ENCODE measurements around the gene ASB1. TPM values are rescaled to one million over a fixed set of nuclear protein-coding genes. Genes with fewer than 3 reads are reported as not detected.

The ASB1 gene
- total and polyA plus RNA-seq, 2 of the 13 experiments (the other 11 are each of a cell fraction or from before 2014, with no cell fraction given) = 48.6 to 49.2 TPM

GRCh38 chr2:238449909-238450417 is 23.2 kb downstream of the ASB1 start (continued):
- TF ChIP-seq TBX3 (IDR thresholded peaks at IDR 0.05; ENCODE audit: borderline replicate concordance) (peak; percentile 74; the same call in 1 of the 2 replicates), HOXA9 (CRISPR knock-in tag; IDR thresholded peaks at IDR 0.05; ENCODE audit: borderline replicate concordance) (no peak), ZNF773 (CRISPR knock-in tag; IDR thresholded peaks at IDR 0.05; ENCODE audit: borderline replicate concordance) (no peak), ZNF138 (CRISPR knock-in tag; IDR thresholded peaks at IDR 0.05; ENCODE audit: low read depth) (no peak), PHF20 (CRISPR knock-in tag; IDR thresholded peaks at IDR 0.05) (peak; percentile 55; the same call in 1 of the 2 replicates), SKIL (CRISPR knock-in tag; IDR thresholded peaks at IDR 0.05; ENCODE audit: borderline replicate concordance) (peak; percentile 95), ZNF407 (CRISPR knock-in tag; IDR thresholded peaks at IDR 0.05; ENCODE audit: not compliant biosample characterization) (no peak), HCFC1 (IDR thresholded peaks at IDR 0.05; ENCODE audit: low read depth, low read length) (peak; percentile 12), RFXANK (CRISPR knock-in tag; IDR thresholded peaks at IDR 0.05) (peak; percentile 97), ZBTB8A (CRISPR knock-in tag; IDR thresholded peaks at IDR 0.05; ENCODE audit: borderline replicate concordance, low read depth) (no peak), ZFP36 (IDR thresholded peaks at IDR 0.05; ENCODE audit: borderline replicate concordance, low read depth, low read length, partially characterized antibody) (no peak), TP53 (CRISPR knock-in tag; conservative IDR thresholded peaks at IDR 0.05) (0 out of 2 replicates have a peak, but pooled peaks have one; percentile 40), SRSF1 (optimal IDR thresholded peaks at IDR 0.05; ENCODE audit: low read depth, low read length) (no peak)
- TF ChIP-seq, protein P1, sequence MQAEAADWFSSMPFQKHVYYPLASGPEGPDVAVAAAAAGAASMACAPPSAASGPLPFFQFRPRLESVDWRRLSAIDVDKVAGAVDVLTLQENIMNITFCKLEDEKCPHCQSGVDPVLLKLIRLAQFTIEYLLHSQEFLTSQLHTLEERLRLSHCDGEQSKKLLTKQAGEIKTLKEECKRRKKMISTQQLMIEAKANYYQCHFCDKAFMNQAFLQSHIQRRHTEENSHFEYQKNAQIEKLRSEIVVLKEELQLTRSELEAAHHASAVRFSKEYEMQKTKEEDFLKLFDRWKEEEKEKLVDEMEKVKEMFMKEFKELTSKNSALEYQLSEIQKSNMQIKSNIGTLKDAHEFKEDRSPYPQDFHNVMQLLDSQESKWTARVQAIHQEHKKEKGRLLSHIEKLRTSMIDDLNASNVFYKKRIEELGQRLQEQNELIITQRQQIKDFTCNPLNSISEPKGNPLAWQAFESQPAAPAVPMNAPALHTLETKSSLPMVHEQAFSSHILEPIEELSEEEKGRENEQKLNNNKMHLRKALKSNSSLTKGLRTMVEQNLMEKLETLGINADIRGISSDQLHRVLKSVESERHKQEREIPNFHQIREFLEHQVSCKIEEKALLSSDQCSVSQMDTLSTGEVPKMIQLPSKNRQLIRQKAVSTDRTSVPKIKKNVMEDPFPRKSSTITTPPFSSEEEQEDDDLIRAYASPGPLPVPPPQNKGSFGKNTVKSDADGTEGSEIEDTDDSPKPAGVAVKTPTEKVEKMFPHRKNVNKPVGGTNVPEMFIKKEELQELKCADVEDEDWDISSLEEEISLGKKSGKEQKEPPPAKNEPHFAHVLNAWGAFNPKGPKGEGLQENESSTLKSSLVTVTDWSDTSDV (CRISPR knock-in tag; IDR thresholded peaks at IDR 0.05) = no peak; the same call in 1 of the 2 replicates
- TF ChIP-seq, protein P2, sequence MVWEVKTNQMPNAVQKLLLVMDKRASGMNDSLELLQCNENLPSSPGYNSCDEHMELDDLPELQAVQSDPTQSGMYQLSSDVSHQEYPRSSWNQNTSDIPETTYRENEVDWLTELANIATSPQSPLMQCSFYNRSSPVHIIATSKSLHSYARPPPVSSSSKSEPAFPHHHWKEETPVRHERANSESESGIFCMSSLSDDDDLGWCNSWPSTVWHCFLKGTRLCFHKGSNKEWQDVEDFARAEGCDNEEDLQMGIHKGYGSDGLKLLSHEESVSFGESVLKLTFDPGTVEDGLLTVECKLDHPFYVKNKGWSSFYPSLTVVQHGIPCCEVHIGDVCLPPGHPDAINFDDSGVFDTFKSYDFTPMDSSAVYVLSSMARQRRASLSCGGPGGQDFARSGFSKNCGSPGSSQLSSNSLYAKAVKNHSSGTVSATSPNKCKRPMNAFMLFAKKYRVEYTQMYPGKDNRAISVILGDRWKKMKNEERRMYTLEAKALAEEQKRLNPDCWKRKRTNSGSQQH (CRISPR knock-in tag; IDR thresholded peaks at IDR 0.05; ENCODE audit: low read depth) = peak; percentile 96; the same call in 1 of the 2 replicates

Data from HepG2 (cell line).